Measurements from ENCODE around the gene RASA4B. TPM values are rescaled to one million over a fixed set of nuclear protein-coding genes. Genes with fewer than 3 reads are reported as not detected.

Gene RASA4B
- total RNA-seq, 1 donor from 2014 or later = 22.6 TPM

DNA sequence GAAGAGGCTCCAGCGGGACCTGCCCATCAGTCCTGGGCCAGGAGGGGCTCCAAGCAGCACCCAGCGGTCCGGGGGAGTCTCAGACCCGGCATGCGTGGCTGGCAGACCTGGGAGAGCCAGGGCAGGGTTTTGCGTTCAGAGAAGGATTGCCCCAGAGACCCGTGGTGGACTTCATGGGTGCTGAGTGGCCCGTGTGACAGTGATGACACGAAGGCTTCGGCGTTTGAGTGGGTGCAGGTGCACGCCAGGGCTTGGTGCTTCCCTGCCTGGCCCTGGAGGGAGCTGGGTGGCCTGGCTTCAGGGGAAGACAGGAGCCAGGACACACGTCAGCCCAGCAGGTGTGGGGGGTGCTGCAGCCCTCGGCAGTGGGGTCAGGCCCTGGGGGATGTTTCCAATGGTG lies 70.3 kb downstream of the RASA4B start:
- Histone ChIP-seq H3K4me1 (no peaks in the 10 kb centered on the region), H3K36me3 (peaks cover 31% of the 10 kb centered on the region), H3K27ac (no peak overlapping the region), H3K9me3 (no peaks in the 10 kb centered on the region), H3K4me3 (no peak overlapping the region), H3K27me3 (ENCODE audit: low read depth) (no peaks in the 10 kb centered on the region)
- no peak for ATAC-seq
- TF ChIP-seq, protein P1, sequence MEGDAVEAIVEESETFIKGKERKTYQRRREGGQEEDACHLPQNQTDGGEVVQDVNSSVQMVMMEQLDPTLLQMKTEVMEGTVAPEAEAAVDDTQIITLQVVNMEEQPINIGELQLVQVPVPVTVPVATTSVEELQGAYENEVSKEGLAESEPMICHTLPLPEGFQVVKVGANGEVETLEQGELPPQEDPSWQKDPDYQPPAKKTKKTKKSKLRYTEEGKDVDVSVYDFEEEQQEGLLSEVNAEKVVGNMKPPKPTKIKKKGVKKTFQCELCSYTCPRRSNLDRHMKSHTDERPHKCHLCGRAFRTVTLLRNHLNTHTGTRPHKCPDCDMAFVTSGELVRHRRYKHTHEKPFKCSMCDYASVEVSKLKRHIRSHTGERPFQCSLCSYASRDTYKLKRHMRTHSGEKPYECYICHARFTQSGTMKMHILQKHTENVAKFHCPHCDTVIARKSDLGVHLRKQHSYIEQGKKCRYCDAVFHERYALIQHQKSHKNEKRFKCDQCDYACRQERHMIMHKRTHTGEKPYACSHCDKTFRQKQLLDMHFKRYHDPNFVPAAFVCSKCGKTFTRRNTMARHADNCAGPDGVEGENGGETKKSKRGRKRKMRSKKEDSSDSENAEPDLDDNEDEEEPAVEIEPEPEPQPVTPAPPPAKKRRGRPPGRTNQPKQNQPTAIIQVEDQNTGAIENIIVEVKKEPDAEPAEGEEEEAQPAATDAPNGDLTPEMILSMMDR (IDR thresholded peaks at IDR 0.05) = no peak
- DNase-seq = no peak
- intact Hi-C loops (cut with DNase I) = no loop called here

DNA sequence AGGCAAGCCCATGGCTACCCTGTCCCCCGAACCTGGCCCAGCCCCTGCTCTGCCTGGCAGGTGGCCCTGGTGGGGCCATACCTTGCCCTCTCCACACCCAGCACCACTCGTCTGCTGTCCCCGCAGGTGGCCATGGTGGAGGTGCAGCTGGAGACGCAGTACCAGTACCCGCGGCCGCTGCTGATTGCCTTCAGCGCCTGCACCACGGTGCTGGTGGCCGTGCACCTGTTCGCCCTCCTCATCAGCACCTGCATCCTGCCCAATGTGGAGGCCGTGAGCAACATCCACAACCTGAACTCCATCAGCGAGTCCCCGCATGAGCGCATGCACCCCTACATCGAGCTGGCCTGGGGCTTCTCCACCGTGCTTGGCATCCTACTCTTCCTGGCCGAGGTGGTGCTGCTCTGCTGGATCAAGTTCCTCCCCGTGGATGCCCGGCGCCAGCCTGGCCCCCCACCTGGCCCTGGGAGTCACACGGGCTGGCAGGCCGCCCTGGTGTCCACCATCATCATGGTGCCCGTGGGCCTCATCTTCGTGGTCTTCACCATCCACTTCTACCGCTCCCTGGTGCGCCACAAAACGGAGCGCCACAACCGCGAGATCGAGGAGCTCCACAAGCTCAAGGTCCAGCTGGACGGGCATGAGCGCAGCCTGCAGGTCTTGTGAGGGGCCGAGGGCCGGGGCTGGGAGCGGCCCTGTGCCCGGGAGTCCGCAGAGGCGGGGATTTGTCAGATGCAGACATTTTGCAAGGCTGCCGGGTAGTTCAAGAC lies 71.0 kb downstream of the RASA4B start:
- H3K4me3 ChIP-seq = no peak overlapping the region
- ATAC-seq = no peak
- H3K9me3 ChIP-seq = no peaks in the 10 kb centered on the region
- no peaks in the 10 kb centered on the region for H3K4me1 ChIP-seq
- intact Hi-C loops (cut with DNase I) = no loop called here
- no peak for DNase-seq
- TF ChIP-seq, protein P1 (IDR thresholded peaks at IDR 0.05) = no peak
- H3K36me3 ChIP-seq = peaks cover 39% of the 10 kb centered on the region
- H3K27me3 ChIP-seq (ENCODE audit: low read depth) = no peaks in the 10 kb centered on the region
- no peak overlapping the region for H3K27ac ChIP-seq

DNA sequence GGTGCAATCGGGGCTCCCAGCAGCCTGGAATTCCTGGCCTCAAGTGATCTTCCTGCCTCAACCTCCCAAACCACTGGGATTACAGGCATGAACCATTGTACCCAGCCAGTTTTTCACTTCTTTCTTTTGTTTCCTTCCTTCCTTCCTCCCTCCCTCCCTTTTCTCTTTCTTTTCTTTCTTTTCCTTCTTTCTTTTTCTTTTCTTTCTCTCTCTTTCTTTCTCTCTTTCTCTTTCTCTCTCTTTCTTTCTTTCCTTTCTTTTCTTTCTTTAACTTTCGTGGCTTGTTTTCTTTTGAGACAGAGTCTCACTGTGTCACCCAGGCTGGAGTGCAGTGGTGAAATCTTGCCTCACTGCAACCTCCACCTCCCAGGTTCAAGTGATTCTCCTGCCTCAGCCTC lies 71.9 kb downstream of the RASA4B start:
- intact Hi-C loops (cut with DNase I) = no loop called here
- Histone ChIP-seq H3K4me3 (no peak overlapping the region), H3K36me3 (peaks cover 40% of the 10 kb centered on the region), H3K27me3 (ENCODE audit: low read depth) (no peaks in the 10 kb centered on the region), H3K9me3 (no peaks in the 10 kb centered on the region), H3K4me1 (no peaks in the 10 kb centered on the region), H3K27ac (no peak overlapping the region)
- DNase-seq (no peak), ATAC-seq (no peak)
- TF ChIP-seq, protein P1 (IDR thresholded peaks at IDR 0.05) = no peak

DNA sequence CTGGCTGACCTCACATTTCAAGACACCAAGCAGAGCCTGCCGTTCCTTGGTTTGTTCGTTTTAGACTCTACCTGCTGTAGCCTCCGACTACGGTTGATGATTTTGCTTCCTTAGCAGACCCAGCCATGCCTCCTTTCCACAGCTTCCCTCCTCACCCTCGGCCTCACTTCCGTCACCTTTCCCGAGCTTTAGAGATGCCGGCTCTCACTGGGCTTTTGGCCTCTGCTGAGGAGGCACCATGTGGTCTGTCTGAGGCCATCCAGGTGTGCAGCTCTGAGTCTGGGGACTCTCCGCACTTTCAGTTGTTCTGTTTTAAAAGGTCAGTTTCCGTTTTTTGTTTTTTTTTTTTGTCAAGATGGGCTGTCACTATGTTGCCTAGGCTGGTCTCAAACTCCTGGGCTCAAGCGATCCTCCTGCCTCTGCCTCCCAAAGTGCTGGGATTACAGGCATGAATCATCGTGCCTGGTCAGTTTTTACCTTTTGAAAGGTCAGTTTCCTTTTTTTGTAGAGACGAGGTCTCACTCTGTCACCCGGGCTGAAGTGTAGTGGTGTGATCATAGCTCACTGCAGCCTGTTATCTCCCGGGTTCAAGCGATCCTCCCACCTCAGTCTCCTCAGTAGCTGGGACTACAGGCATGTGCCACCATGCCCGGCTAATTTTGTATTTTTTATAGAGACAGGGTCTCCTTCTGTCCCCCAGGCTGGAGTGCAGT lies 72.5 kb downstream of the RASA4B start:
- ATAC-seq = no peak
- no peak overlapping the region for H3K27ac ChIP-seq
- no peaks in the 10 kb centered on the region for H3K4me1 ChIP-seq
- TF ChIP-seq, protein P1 (IDR thresholded peaks at IDR 0.05) = no peak
- no peaks in the 10 kb centered on the region for H3K9me3 ChIP-seq
- intact Hi-C loops (cut with DNase I) = no loop called here
- H3K36me3 ChIP-seq = peaks cover 40% of the 10 kb centered on the region
- no peak for DNase-seq
- no peak overlapping the region for H3K4me3 ChIP-seq
- no peaks in the 10 kb centered on the region for H3K27me3 ChIP-seq (ENCODE audit: low read depth)

DNA sequence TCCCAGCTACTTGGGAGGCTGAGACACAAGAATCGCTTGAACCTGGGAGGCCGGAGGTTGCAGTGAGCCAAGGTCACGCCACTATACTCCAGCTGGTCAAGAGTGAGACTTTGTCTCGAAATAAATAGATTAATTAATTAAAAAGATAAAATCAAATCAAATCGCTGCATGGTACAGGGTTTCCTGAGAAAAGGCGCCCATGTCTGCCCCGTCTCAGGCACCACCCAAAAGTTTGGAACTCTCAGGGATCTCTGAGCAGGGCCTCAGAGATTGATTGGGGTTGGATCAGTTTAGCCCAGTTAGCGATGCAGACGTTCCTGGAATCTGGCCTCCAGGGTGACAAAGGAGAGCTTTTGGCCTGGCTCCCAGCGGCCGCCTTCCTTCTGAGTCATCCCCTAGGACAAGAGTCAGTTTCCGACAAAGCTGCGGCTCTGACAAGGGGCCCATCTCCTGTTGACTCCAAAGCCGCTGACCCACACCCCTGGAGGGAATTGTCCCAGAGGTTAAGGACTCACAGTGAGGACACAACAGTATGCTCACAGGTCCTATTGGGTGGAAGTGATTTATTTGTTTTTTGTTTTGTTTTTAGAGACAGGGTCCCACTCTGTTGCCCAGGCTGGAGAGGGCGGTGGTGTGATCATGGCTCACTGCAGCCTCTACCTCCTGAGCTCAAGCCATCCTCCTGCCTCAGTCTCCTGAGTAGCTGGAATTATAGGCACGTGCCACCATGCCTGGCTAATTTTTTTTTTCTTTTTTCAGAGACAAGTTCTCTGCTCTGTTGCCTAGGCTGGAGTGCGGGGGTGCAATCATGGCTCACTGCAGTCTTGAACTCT lies 77.4 kb downstream of the RASA4B start:
- H3K36me3 ChIP-seq = peaks cover 22% of the 10 kb centered on the region
- TF ChIP-seq, protein P1 (IDR thresholded peaks at IDR 0.05) = no peak
- intact Hi-C loops (cut with DNase I) = no loop called here
- H3K9me3 ChIP-seq = no peaks in the 10 kb centered on the region
- H3K4me1 ChIP-seq = no peaks in the 10 kb centered on the region
- peak overlapping the region; percentile 71 for H3K27ac ChIP-seq
- DNase-seq (no peak), ATAC-seq (peak; percentile 60 to 62)
- no peak overlapping the region for H3K4me3 ChIP-seq
- H3K27me3 ChIP-seq (ENCODE audit: low read depth) = no peaks in the 10 kb centered on the region

Measured in lower lobe of right lung (tissue), 2 donors.